T-helper 9 cell (primary cell): ENCODE data around the gene RAB12.
"Not testable (repeated sequence)": the region's sequence is repeated elsewhere in the genome, so short reads cannot be mapped to it uniquely, and the experiment has no call there.

Source experiments
- DNase-seq: peaks from one replicate; pipeline ENCODE4 v3.0.0-alpha.2; 2020
- total RNA-seq, 2 donors: gene quantifications; one replicate each; lab custom pipeline; 2026; lab: John Stamatoyannopoulos, UW

The RAB12 gene
- total RNA-seq: 20.5 to 27.4 reads per million in 2 donors

DNA sequence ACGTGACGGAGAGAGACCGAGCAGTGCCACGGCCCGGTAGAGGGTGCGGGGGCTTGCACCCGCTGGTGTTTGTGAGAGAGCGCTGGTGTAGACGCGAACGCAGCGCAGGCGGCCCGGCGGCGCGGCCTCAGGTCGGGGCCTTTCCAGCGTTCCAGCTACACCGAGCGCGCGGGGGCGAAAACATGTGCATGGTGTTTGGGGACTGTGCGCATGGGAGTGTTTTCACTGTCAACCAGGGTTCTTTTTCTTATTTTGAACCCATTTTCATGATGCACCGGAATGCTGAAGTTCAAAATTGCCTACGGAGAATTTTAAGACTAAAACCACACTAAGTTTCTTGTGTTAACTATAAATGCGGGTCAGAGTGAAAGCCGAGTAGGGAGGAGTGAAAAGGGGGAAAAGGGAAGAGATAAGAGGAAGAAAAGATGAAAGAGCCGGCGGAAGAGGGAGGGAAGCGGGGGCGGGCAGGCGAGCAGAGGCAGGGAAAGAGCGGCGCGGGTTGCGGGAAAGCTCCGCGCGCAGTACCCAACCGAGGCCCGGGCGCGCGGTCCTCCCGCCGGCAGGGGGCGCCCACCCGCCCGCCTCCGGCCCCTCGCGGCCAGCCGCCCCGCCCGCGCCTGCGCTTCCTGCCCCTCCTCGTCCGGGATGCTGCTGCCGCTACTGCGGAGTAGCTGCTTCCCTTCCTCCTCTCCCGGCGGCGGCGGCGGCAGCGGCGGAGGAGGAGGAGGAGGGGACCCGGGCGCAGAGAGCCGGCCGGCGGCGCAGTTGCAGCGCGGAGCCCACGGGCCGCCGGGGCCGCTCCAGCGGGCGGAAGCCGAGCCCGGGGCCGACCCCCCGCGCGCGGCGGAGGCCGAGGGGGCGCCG, at the start of gene RAB12:
TSS of gene RAB12 (plus strand) at position 643 of the 864 bp plus-strand sequence. CDS start at position 646, 3 bp downstream.
- DNase-seq: peak; percentile 84

DNA sequence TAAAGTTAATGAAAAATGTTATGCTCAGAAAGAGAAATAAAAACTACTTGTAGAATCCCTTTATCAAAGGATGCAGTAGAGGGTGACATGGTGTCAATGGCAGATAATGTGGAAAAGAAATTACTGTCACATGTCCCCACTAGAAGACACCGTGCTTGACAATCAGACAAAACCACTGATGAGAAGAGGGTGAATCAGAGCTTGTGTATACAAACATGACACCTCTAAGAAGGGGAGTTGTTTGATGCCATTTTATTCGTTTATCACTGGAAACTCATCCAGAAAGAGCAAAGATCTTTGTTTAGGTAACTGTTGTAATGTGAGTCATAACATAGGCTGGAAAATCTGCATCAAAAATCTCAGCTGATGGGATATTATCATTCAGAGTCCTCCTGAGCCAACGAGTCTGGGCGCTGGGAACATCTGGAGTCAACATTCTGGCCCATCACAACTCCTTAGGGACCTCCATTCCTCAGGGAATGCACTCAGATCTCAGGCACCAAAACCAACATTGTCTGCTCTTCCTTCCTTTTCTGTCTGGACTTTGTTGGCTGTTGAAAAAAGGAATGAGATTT, 49.5 kb upstream of the RAB12 start:
- no peak for DNase-seq

DNA sequence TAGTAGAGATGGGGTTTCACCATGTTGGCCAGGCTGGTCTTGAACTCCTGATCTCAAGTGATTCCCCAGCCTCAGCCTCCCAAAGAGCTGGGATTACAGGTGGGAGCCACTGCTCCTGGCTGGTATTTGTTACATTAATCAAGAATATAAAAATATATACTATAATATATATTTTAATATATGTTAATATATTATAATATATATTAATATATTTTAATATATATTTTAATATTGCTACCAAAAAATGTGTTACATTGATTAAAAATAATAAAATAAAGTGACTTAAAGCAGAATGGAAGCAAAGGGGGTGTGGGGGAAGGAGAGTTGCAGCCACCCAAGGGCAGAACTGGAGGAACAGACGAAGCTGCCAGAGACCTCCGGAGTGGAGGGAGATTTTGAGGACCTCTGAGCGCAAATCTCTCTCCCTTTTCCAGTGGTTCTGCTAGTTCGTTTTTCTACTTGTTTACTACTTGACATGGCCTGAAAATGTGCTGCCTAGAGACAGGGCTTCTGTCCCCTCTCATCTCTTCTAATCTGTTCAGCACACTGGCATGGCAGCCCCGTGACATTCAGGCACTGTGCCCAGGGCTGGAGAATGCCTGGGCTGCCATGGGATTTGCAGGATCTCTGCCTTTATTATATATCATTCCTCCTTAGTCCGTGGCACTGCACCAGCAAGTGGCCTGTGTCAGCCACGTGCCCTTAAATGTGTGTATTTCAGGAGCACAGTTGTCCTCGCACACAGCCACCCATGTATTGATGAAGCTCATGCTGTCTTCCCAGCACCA, 47.9 kb upstream of the RAB12 start:
- DNase-seq: no peak

- DNase-seq: no peak
Measured at GRCh38 chr18:8562070-8562469, 47.2 kb upstream of the RAB12 start.

GRCh38 chr18:8562919-8563318, 46.3 kb upstream of the RAB12 start:
- no peak for DNase-seq

DNA sequence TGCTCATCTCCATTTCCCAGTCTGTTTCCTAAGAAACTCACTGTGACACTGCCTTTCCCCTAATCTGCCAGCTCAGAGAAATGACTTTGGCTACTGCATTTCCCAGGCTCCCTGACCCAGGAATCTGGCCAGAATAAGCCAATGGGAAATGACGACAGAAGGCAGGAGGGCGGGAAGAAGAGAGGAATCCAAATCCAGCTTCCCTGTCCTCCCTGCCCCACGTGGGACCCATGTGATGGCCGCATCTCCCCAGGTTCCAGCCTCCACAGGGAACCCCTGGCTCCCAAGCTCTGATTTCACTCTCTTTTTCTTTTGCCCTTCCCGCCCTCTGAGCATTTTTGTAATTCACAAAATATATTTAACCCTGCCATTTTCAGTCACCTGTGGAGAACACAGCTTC, 37.8 kb upstream of the RAB12 start:
- DNase-seq: no peak

- DNase-seq: not testable (repeated sequence)
Measured at GRCh38 chr18:8573766-8574165, 35.5 kb upstream of the RAB12 start.

- DNase-seq: no peak
Measured at GRCh38 chr18:8584798-8585197, 24.4 kb upstream of the RAB12 start.

DNA sequence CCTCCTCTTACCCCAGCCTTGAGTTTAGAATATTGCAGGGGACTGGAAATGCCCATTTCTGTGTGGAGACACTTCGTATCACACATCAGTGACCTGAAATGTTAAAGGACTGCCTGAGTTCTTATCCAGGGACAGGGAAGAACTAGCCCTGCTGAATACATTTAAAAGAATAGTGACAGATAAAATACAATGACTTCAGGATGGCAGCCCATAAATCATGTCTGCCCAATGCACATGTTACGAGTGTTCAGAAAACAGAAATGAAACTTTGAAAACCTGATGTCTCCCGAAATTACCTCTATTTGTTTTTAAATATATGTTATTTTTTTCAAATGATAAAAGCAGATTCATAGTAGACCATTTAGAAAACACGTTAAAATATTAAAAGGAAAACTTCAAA, 22.3 kb upstream of the RAB12 start:
- DNase-seq: no peak

DNA sequence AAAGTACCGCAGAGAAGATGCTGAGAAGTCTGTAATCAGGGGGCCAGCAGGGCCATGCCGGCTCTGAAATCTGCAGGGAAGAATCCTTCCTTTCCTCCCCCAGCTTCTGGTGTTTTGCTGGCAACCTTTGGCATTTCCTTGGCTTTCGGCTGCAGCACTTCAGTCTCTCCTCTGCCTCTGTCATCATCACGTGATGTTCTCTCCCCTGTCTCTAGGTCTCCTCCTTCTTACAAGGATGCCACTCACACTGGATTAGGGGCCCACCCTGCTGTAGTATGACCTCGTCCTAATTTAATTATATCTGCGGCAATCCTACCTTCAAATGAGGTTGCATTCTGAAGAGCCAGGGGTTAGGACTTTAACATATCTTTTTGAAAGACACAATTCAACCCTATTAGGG, 13.8 kb upstream of the RAB12 start:
- DNase-seq: no peak

- DNase-seq: no peak
Measured at GRCh38 chr18:8601277-8602032, 7.8 kb upstream of the RAB12 start.

DNA sequence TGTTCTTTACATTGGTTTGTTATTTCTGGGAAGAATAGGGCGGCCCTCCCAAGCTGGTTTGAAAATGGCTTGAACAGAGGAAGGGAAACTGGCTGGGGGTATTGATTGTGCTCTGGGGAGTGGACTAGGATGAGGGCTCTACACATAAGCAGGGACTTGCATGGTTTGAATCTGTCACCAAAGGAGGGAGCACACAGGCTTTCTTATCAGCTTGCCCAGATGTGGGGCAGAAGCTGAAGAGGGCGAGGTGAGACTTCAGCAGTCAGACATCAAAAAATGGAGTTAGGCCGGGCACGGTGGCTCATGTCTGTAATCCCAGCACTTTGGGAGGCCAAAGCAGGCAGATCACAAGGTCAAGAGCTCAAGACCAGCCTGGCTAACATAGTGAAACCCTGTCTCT, 7.2 kb upstream of the RAB12 start:
- DNase-seq: no peak

- DNase-seq: no peak
Measured at GRCh38 chr18:8602557-8602956, 6.7 kb upstream of the RAB12 start.

GRCh38 chr18:8603663-8604520, 5.3 kb upstream of the RAB12 start:
- no peak for DNase-seq

DNA sequence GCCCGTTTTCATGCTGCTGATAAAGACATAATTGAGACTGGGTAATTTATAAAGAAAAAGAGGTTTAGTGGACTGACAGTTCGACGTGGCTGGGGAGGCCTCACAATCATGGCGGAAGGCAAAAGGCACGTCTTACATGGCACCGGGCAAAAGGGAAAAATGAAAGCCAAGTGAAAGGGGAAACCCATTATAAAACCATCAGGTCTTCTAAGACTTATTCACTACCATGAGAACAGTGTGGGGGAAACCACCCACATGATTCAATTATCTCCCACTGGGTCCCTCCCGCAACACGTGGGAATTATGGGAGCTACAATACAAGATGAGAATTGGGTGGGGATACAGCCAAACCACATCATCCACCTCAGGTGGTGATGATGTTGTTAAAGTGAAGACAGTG, 3.3 kb upstream of the RAB12 start:
- DNase-seq: no peak

GRCh38 chr18:8607776-8608742, 1.2 kb upstream of the RAB12 start:
- no peak for DNase-seq

- no peak for DNase-seq
Measured at GRCh38 chr18:8609659-8610458, 622 bp downstream of the RAB12 start.

DNA sequence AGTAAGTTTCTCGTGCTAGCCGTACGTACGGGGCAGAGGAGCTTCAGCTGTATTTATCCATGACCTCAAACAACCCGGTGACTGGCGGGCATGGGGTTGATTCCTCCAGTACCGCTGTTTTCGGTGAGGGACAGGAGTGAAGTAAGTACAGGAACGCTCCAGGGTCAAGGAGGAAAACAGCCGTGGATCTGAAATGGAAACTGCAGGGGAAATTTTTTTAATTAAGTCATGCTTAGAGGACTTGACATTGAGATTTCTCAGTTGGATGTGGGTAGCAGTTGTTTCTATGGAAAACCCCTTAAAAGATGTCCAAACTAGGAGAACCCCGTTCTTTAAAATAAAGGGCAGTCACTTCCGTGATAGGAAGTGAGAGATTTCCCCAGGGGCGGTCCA, 1.2 kb downstream of the RAB12 start:
- no peak for DNase-seq

GRCh38 chr18:8611916-8612576, 2.8 kb downstream of the RAB12 start:
- DNase-seq: no peak
